Mucosa of descending colon (tissue), 3 donors: ENCODE measurements around the gene ZNF227. TPM values are rescaled to one million over a fixed set of nuclear protein-coding genes. Genes with fewer than 3 reads are reported as not detected.
"Not testable (repeated sequence)": the region's sequence is repeated elsewhere in the genome, so short reads cannot be mapped to it uniquely, and the experiment has no call there.

Experiments used
- ATAC-seq: fragments of 200-7000 bp; cut with Tn5 transposase; one replicate; pipeline ENCODE4 v1.9.1; 2020; ENCODE audit warnings: mild to moderate bottlenecking, moderate library complexity
- DNase-seq, 3 donors: peaks; one replicate each; pipeline ENCODE4 v3.0.0-alpha.2; 2020
- H3K36me3 ChIP-seq: fragments of 200-600 bp; one replicate; pipeline ENCODE4 v1.8.0; 2021; ENCODE audit warnings: low read depth, mild to moderate bottlenecking
- H3K4me1 ChIP-seq: fragments of 200-600 bp; one replicate; pipeline ENCODE4 v1.8.0; 2021; ENCODE audit warnings: low read depth, mild to moderate bottlenecking
- H3K4me3 ChIP-seq: fragments of 200-600 bp; one replicate; pipeline ENCODE4 v1.8.0; 2021; ENCODE audit warnings: mild to moderate bottlenecking
- H3K9me3 ChIP-seq: fragments of 200-600 bp; one replicate; pipeline ENCODE4 v1.8.0; 2021; ENCODE audit warnings: mild to moderate bottlenecking
- intact Hi-C, 2 donors: fragments of 100-400 bp; cut with DNase I in 1 of 2; cut with micrococcal nuclease in 1 of 2; formaldehyde crosslinking; loops; one replicate each; pipeline versions ENCODE4 v1.11.0 to v1.11.1; 2022; cut with DNase I, micrococcal nuclease
- total RNA-seq, 3 donors: library from RNA; stranded (reverse); fragmentation: NEBNext Ultra II Directional in 2 of 3; extraction: Animal tissue kit (Norgen Biotek cat#: 25700) in 2 of 3; gene quantifications; one replicate each; pipeline versions ENCODE4 v1.2.1 to v1.2.4, GENCODE V29; 2021 to 2023
- TF ChIP-seq, protein P1 (sequence below): fragments of 200-600 bp; IDR thresholded peaks from one replicate; pipeline ENCODE4 v1.8.0; 2022; ENCODE audit warnings: antibody characterized with exemption, mild to moderate bottlenecking
- donor health status: DM: no; HTN: no; CAD: no; lungs with moderate emphysema.
- donor health status: DM: no; HTN: no; CAD: no.
- donor health status: DM: no; HTN: yes; CAD: no.

The ZNF227 gene
- total RNA-seq, 3 donors from 2014 or later, result 11.3 to 25.3 (median 12.6) TPM

DNA sequence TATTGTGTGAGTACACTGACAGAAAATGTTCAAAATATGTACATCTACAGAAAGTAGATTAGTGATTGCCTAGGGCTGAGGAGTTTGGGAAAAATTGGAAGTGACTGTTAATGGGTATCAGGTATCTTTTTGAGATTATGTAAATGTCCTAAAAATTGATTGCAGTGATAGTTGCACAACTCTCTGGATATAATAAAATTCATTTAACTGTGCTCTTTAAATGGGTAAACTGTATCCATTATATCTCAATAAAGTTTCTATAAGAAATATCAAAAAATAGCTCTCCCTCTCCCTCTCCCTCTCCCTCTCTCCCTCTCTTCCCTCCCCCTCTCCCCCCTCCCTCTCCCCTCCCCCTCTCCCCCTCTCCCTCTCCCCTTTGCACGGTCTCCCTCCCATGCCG lies 9.4 kb upstream of the ZNF227 start:
- H3K4me3 ChIP-seq, result no peak overlapping the region

DNA sequence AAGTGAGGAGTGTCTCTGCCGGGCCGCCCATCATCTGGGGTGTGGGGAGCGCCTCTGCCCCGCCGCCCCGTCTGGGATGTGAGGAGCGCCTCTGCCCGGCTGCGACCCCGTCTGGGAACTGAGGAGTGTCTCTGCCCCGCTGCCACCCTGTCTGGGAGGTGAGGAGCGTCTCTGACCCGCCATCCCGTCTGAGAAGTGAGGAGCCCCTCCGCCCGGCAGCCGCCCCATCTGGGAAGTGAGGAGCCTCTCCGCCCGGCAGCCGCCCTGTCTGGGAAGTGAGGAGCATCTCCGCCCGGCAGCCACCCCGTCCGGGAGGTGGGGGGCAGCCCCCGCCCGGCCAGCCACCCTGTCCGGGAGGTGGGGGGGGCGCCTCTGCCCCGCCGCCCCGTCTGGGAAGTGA lies 8.5 kb upstream of the ZNF227 start:
- intact Hi-C loops, H3K4me1 ChIP-seq, H3K4me3 ChIP-seq, H3K36me3 ChIP-seq, DNase-seq, ATAC-seq: not testable (repeated sequence)
- H3K9me3 ChIP-seq, result peaks cover 22% of the 10 kb centered on the region

More for the DNA sequence above, 9.4 kb upstream of the ZNF227 start:
- TF ChIP-seq, protein P1, sequence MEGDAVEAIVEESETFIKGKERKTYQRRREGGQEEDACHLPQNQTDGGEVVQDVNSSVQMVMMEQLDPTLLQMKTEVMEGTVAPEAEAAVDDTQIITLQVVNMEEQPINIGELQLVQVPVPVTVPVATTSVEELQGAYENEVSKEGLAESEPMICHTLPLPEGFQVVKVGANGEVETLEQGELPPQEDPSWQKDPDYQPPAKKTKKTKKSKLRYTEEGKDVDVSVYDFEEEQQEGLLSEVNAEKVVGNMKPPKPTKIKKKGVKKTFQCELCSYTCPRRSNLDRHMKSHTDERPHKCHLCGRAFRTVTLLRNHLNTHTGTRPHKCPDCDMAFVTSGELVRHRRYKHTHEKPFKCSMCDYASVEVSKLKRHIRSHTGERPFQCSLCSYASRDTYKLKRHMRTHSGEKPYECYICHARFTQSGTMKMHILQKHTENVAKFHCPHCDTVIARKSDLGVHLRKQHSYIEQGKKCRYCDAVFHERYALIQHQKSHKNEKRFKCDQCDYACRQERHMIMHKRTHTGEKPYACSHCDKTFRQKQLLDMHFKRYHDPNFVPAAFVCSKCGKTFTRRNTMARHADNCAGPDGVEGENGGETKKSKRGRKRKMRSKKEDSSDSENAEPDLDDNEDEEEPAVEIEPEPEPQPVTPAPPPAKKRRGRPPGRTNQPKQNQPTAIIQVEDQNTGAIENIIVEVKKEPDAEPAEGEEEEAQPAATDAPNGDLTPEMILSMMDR, result no peak
- DNase-seq (no peak), ATAC-seq (no peak)
- Histone ChIP-seq H3K4me1 (no peaks in the 10 kb centered on the region), H3K9me3 (peaks cover 26% of the 10 kb centered on the region), H3K36me3 (no peaks in the 10 kb centered on the region)
- intact Hi-C loops, result no loop called here

DNA sequence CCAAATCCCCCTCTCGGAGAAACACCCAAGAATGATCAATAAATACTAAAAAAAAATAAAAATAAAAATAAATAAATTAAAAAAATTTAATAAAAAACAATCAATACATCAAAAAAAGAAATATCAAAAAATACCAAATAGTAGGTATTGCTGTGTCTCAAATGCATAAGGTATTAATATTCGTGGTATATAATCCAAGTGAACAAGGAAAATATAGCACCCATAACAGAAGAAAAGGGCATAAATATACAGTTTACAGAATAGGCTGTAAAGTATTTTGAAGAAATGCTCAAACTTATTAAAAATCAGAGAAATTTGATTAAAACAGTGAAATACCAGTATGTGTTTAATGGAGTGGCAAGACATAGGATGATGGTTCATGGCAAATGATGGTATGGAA lies 7.6 kb upstream of the ZNF227 start:
- Histone ChIP-seq H3K9me3 (peaks cover 22% of the 10 kb centered on the region), H3K36me3 (no peaks in the 10 kb centered on the region), H3K4me1 (no peaks in the 10 kb centered on the region), H3K4me3 (no peak overlapping the region)
- no peak for ATAC-seq
- DNase-seq, result no peak
- intact Hi-C loops, result no loop called here
- TF ChIP-seq, protein P1, result no peak

DNA sequence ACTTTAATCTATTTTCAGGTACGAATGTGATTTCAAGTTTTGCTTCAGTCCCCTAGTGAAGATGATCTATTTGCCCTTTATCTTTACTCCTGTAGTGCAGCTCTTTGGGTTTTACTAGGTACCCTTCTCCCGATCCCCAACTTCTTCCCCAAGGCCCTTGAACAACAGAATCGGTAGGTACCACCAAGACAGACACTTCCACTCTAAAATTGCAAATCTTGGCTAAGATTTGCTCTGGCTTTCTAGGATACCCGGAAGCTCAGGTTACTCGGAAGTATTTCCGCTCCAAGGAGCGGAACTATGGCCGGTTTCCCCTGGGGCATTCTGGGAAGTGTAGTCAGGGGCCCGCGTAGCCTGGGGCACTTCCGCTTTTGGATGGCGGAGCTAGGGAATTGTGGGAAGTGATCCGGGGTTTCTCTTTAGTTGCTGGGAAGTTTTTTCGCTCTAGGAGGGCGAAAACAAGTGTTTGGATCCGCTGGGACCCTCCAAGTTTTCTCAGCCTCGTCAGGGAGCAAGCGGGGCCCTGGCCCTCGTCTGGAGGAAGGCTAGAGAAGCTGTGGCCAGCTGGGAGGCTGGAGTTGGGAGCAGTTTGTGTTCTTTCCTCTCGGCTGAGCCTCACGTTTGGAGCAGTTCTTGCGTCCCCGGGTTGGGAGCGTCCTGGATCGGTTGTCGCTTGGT lies 5.1 kb upstream of the ZNF227 start:
- Histone ChIP-seq H3K36me3 (no peaks in the 10 kb centered on the region), H3K4me3 (peak overlapping the region; percentile 48), H3K9me3 (peaks cover 14% of the 10 kb centered on the region), H3K4me1 (no peaks in the 10 kb centered on the region)
- DNase-seq (peak; percentile 88 to 90 (median 90)), ATAC-seq (peak; percentile 99)
- TF ChIP-seq, protein P1, result no peak
- intact Hi-C loops, result no loop called here

DNA sequence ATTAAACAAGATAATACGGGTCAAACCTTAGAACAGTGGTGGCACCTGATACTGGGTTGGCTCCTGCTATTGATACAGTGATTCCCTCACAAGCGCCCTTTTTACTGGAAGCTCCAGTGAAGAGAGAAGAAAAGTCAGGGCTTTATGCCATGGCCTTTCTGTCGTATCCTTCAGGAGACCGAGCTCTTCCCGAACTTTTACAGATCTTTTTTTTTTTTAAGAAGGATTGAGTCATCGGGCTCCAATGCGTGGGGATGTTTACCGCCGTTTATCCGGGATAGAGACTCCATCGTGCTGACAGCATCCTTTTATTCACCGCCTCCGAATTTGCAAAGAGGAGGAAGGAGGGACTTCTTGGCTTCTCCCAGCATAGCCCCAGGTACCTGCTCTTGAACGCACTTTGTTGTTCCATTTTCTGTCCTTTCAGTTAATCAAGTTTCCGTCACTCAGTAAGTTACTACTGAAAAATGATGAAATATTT lies 574 bp downstream of the ZNF227 start:
- TF ChIP-seq, protein P1, result no peak
- Histone ChIP-seq H3K9me3 (peaks cover 5% of the 10 kb centered on the region), H3K4me1 (no peaks in the 10 kb centered on the region), H3K36me3 (no peaks in the 10 kb centered on the region), H3K4me3 (peak overlapping the region; percentile 65)
- intact Hi-C loops, result no loop called here
- peak; percentile 5 for ATAC-seq
- no peak for DNase-seq

DNA sequence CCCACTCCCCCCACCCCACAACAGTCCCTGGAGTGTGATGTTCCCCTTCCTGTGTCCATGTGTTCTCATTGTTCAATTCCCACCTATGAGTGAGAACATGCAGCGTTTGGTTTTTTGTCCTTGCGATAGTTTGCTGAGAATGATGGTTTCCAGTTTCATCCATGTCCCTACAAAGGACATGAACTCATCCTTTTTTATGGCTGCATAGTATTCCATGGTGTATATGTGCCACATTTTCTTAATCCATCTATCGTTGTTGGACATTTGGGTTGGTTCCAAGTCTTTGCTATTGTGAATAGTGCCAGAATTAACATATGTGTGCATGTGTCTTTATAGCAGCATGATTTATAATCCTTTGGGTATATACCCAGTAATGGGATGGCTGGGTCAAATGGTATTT lies 7.6 kb downstream of the ZNF227 start:
- H3K9me3 ChIP-seq, result peaks cover 20% of the 10 kb centered on the region
- ATAC-seq, H3K4me1 ChIP-seq, DNase-seq, H3K4me3 ChIP-seq, intact Hi-C loops, H3K36me3 ChIP-seq: not testable (repeated sequence)

DNA sequence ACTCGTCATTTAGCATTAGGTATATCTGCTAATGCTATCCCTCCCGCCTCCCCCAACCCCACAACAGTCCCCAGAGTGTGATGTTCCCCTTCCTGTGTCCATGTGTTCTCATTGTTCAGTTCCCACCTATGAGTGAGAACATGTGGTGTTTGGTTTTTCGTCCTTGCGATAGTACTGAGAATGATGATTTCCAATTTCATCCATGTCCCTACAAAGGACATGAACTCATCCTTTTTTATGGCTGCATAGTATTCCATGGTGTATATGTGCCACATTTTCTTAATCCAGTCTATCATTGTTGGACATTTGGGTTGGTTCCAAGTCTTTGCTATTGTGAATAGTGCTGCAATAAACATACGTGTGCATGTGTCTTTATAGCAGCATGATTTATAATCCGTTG lies 8.4 kb downstream of the ZNF227 start:
- intact Hi-C loops, H3K4me3 ChIP-seq, ATAC-seq, H3K36me3 ChIP-seq, DNase-seq, H3K4me1 ChIP-seq: not testable (repeated sequence)
- peaks cover 22% of the 10 kb centered on the region for H3K9me3 ChIP-seq

DNA sequence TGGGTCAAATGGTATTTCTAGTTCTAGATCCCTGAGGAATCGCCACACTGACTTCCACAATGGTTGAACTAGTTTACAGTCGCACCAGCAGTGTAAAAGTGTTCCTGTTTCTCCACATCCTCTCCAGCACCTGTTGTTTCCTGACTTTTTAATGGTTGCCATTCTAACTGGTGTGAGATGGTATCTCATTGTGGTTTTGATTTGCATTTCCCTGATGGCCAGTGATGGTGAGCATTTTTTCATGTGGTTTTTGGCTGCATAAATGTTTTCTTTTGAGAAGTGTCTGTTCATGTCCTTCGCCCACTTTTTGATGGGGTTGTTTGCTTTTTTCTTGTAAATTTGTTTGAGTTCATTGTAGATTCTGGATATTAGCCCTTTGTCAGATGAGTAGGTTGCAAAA lies 9.0 kb downstream of the ZNF227 start:
- ATAC-seq, H3K4me3 ChIP-seq, intact Hi-C loops, DNase-seq, H3K36me3 ChIP-seq, H3K4me1 ChIP-seq: not testable (repeated sequence)
- H3K9me3 ChIP-seq, result peaks cover 27% of the 10 kb centered on the region
